ENCODE results near the gene AP3D1.
"Not testable (repeated sequence)": the region's sequence is repeated elsewhere in the genome, so short reads cannot be mapped to it uniquely, and the experiment has no call there.

Gene AP3D1

GRCh38 chr19:2149980-2150793 lies 1.2 kb downstream of the AP3D1 start:
- DNase-seq: no peak

GRCh38 chr19:2148482-2149135 lies 2.8 kb downstream of the AP3D1 start:
- no peak for DNase-seq

GRCh38 chr19:2145831-2146241 lies 5.5 kb downstream of the AP3D1 start:
- DNase-seq: no peak

- no peak for DNase-seq
Observed at GRCh38 chr19:2144190-2144589, 7.2 kb downstream of the AP3D1 start.

- DNase-seq: no peak
Observed at GRCh38 chr19:2142173-2142829, 9.1 kb downstream of the AP3D1 start.

GRCh38 chr19:2140138-2140569 lies 11.2 kb downstream of the AP3D1 start:
- no peak for DNase-seq

GRCh38 chr19:2139385-2140137 lies 11.8 kb downstream of the AP3D1 start:
- DNase-seq: no peak

- no peak for DNase-seq
Observed at GRCh38 chr19:2138061-2138728, 13.2 kb downstream of the AP3D1 start.

- DNase-seq: no peak
Observed at GRCh38 chr19:2136796-2137195, 14.6 kb downstream of the AP3D1 start.

- no peak for DNase-seq
Observed at GRCh38 chr19:2135474-2136402, 15.6 kb downstream of the AP3D1 start.

GRCh38 chr19:2132731-2133490 lies 18.5 kb downstream of the AP3D1 start:
- DNase-seq: no peak

- no peak for DNase-seq
Observed at GRCh38 chr19:2132191-2132590, 19.2 kb downstream of the AP3D1 start.

GRCh38 chr19:2131012-2131975 lies 20.1 kb downstream of the AP3D1 start:
- not testable (repeated sequence) for DNase-seq

GRCh38 chr19:2129892-2130770 lies 21.2 kb downstream of the AP3D1 start:
- DNase-seq: no peak

GRCh38 chr19:2129486-2129885 lies 21.9 kb downstream of the AP3D1 start:
- no peak for DNase-seq

- DNase-seq: no peak
Observed at GRCh38 chr19:2129022-2129421, 22.3 kb downstream of the AP3D1 start.

- DNase-seq: not testable (repeated sequence)
Observed at GRCh38 chr19:2128252-2128651, 23.1 kb downstream of the AP3D1 start.

GRCh38 chr19:2127758-2128157 lies 23.6 kb downstream of the AP3D1 start:
- no peak for DNase-seq

Measured in NCI-H1930 (cell line).